Neural cell (in vitro differentiated cells): ENCODE measurements around the gene SLFN14.

Experiments used
- CTCF ChIP-seq: fragments of 450-650 bp; IDR thresholded peaks from 2 replicates; pipeline ENCODE4 v1.5.1; 2014; ENCODE audit warnings: antibody characterized with exemption, mild to moderate bottlenecking, moderate library complexity; ENCODE audit not compliant: poor library complexity, severe bottlenecking
- POLR2AphosphoS5 ChIP-seq: IDR thresholded peaks from 2 replicates; pipeline ENCODE4 v1.6.1; 2012
- SMC3 ChIP-seq: fragments of 450-650 bp; conservative IDR thresholded peaks from 2 replicates; pipeline ENCODE4 v1.6.1; 2014; ENCODE audit warnings: antibody characterized with exemption, mild to moderate bottlenecking, moderate library complexity; ENCODE audit not compliant: poor library complexity

DNA sequence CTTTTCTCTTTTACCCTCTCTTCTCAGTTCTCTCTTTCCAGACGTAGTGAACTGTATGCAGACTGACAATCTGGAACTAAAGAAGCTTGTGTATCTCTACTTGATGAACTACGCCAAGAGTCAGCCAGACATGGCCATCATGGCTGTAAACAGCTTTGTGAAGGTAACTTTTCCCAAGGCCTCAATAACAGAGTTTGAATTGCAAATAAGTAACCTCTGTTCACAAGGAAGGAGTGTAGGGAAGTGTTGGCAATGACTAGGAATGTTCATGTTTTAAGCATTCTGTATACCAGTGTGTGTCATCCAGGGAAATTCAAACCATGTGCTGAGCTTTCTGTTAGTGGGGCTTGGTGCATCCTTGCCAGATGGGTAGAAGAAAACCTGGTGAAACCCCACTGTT is 45.1 kb upstream of the SLFN14 start:
- TF ChIP-seq CTCF: no peak
- no peak for TF ChIP-seq SMC3
- no peak for TF ChIP-seq POLR2AphosphoS5
